ENCODE measurements around the gene EEF1AKMT2.
"Not testable (repeated sequence)": the region's sequence is repeated elsewhere in the genome, so short reads cannot be mapped to it uniquely, and the experiment has no call there.

Gene EEF1AKMT2

GRCh38 chr10:124791547-124792348 lies at the start of gene EEF1AKMT2:
EEF1AKMT2 (minus strand) TSS chr10:124791887; CDS start chr10:124791833, 54 bp downstream.
- FAIRE-seq (peak; percentile 77), DNase-seq (ENCODE audit: insufficient read length, low spot score) (peak; percentile 84)

- no peak for DNase-seq (ENCODE audit: insufficient read length, low spot score)
- FAIRE-seq: no peak
Observed at GRCh38 chr10:124837687-124838086, 46.0 kb upstream of the EEF1AKMT2 start.

GRCh38 chr10:124831116-124831515 lies 39.4 kb upstream of the EEF1AKMT2 start:
- DNase-seq (ENCODE audit: insufficient read length, low spot score) (no peak), FAIRE-seq (no peak)

GRCh38 chr10:124830445-124830844 lies 38.8 kb upstream of the EEF1AKMT2 start:
- FAIRE-seq: no peak
- no peak for DNase-seq (ENCODE audit: insufficient read length, low spot score)

- DNase-seq (ENCODE audit: insufficient read length, low spot score) (no peak), FAIRE-seq (no peak)
Observed at GRCh38 chr10:124829447-124830115, 37.9 kb upstream of the EEF1AKMT2 start.

GRCh38 chr10:124827474-124827873 lies 35.8 kb upstream of the EEF1AKMT2 start:
- DNase-seq (ENCODE audit: insufficient read length, low spot score): no peak
- no peak for FAIRE-seq

- DNase-seq (ENCODE audit: insufficient read length, low spot score) (no peak), FAIRE-seq (no peak)
Observed at GRCh38 chr10:124826262-124826661, 34.6 kb upstream of the EEF1AKMT2 start.

- FAIRE-seq: no peak
Observed at GRCh38 chr10:124825702-124826101, 34.0 kb upstream of the EEF1AKMT2 start.

GRCh38 chr10:124824932-124825331 lies 33.2 kb upstream of the EEF1AKMT2 start:
- not testable (repeated sequence) for FAIRE-seq; DNase-seq (ENCODE audit: insufficient read length, low spot score)

More at GRCh38 chr10:124825702-124826101, 34.0 kb upstream of the EEF1AKMT2 start:
- no peak for DNase-seq (ENCODE audit: insufficient read length, low spot score)

- DNase-seq (ENCODE audit: insufficient read length, low spot score): no peak
- no peak for FAIRE-seq
Observed at GRCh38 chr10:124824507-124824906, 32.8 kb upstream of the EEF1AKMT2 start.

- FAIRE-seq (no peak), DNase-seq (ENCODE audit: insufficient read length, low spot score) (no peak)
Observed at GRCh38 chr10:124821520-124821919, 29.8 kb upstream of the EEF1AKMT2 start.

- FAIRE-seq (no peak), DNase-seq (ENCODE audit: insufficient read length, low spot score) (no peak)
Observed at GRCh38 chr10:124820121-124820520, 28.4 kb upstream of the EEF1AKMT2 start.

GRCh38 chr10:124802313-124802675 lies 10.6 kb upstream of the EEF1AKMT2 start:
- FAIRE-seq: peak; percentile 56

GRCh38 chr10:124799211-124799610 lies 7.5 kb upstream of the EEF1AKMT2 start:
- no peak for FAIRE-seq
- no peak for DNase-seq (ENCODE audit: insufficient read length, low spot score)

More at GRCh38 chr10:124802313-124802675, 10.6 kb upstream of the EEF1AKMT2 start:
- no peak for DNase-seq (ENCODE audit: insufficient read length, low spot score)

GRCh38 chr10:124798781-124799180 lies 7.1 kb upstream of the EEF1AKMT2 start:
- DNase-seq (ENCODE audit: insufficient read length, low spot score) (no peak), FAIRE-seq (no peak)

- FAIRE-seq (no peak), DNase-seq (ENCODE audit: insufficient read length, low spot score) (no peak)
Observed at GRCh38 chr10:124798364-124798763, 6.7 kb upstream of the EEF1AKMT2 start.

- DNase-seq (ENCODE audit: insufficient read length, low spot score) (no peak), FAIRE-seq (no peak)
Observed at GRCh38 chr10:124792998-124793352, 1.3 kb upstream of the EEF1AKMT2 start.

- not testable (repeated sequence) for DNase-seq (ENCODE audit: insufficient read length, low spot score); FAIRE-seq
Observed at GRCh38 chr10:124782900-124783299, 8.8 kb downstream of the EEF1AKMT2 start.

GRCh38 chr10:124768791-124769190 lies 22.9 kb downstream of the EEF1AKMT2 start:
- no peak for DNase-seq (ENCODE audit: insufficient read length, low spot score)
- FAIRE-seq: no peak

GRCh38 chr10:124765256-124765655 lies 26.4 kb downstream of the EEF1AKMT2 start:
- DNase-seq (ENCODE audit: insufficient read length, low spot score) (no peak), FAIRE-seq (no peak)

GRCh38 chr10:124763267-124763666 lies 28.4 kb downstream of the EEF1AKMT2 start:
- no peak for DNase-seq (ENCODE audit: insufficient read length, low spot score)
- FAIRE-seq: no peak

GRCh38 chr10:124762281-124762680 lies 29.4 kb downstream of the EEF1AKMT2 start:
- DNase-seq (ENCODE audit: insufficient read length, low spot score) (no peak), FAIRE-seq (no peak)
